Mucosa of rectum (tissue), 2 donors: ENCODE measurements around the gene SMARCAD1.

ENCODE experiments used
- H3K27ac ChIP-seq, 2 donors: one replicate each; pipeline ENCODE4 v1.7.0; 2013; ENCODE audit warnings: inconsistent platforms in 2 of 2, low read depth in 2 of 2, low read length in 2 of 2
- H3K27me3 ChIP-seq, 2 donors: one replicate each; pipeline ENCODE4 v1.7.0; 2013; ENCODE audit warnings: low read length in 2 of 2; ENCODE audit not compliant: control insufficient read depth in 2 of 2, insufficient read depth in 2 of 2
- H3K36me3 ChIP-seq, 2 donors: one replicate each; pipeline ENCODE4 v1.7.0; 2013; ENCODE audit warnings: low read length in 2 of 2; ENCODE audit not compliant: control insufficient read depth in 2 of 2, insufficient read depth in 2 of 2
- H3K4me1 ChIP-seq, 2 donors: one replicate each; pipeline ENCODE4 v1.7.0; 2013; ENCODE audit warnings: low read length in 2 of 2, mild to moderate bottlenecking in 1 of 2; ENCODE audit not compliant: control insufficient read depth in 2 of 2, insufficient read depth in 2 of 2
- H3K4me3 ChIP-seq, 2 donors: one replicate each; pipeline ENCODE4 v1.7.0; 2013; ENCODE audit warnings: low read length in 2 of 2
- H3K9ac ChIP-seq, 2 donors: one replicate each; pipeline ENCODE4 v1.7.0; 2013; ENCODE audit warnings: low read length in 2 of 2, low read depth in 1 of 2, mild to moderate bottlenecking in 1 of 2
- H3K9me3 ChIP-seq, 2 donors: one replicate each; pipeline ENCODE4 v1.7.0; 2013; ENCODE audit warnings: low read length in 2 of 2; ENCODE audit not compliant: control insufficient read depth in 2 of 2
- donor health status: healthy.
- donor health status: Normal muscosa, but diverticular disease.

SMARCAD1 gene

DNA sequence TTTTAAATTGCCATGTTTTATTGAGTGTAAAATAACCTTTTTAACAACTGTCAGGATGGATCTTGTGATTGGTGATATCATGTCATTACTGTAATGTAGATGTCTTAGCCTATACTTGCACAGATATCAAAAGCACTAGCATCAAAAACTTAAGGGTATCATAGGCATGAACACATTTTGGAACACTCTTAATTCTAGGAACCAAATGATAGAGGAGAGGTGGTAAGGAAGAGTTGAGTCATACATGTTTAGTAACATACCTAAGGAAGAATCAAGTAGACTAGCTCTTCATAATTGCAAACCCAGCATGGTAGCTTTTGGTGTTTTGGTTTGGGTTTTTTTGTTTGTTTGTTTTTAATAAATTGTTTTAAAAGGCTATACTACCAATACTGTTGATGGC is 43.4 kb downstream of the SMARCAD1 start:
- H3K4me3 ChIP-seq, result no peak overlapping the region
- H3K4me1 ChIP-seq, result no peaks in the 10 kb centered on the region
- H3K9me3 ChIP-seq, result no peaks in the 10 kb centered on the region
- no peak overlapping the region for H3K9ac ChIP-seq
- H3K27me3 ChIP-seq, result no peaks in the 10 kb centered on the region
- H3K36me3 ChIP-seq, result peaks cover 21 to 31% of the 10 kb centered on the region in 2 donors
- H3K27ac ChIP-seq, result no peak overlapping the region

DNA sequence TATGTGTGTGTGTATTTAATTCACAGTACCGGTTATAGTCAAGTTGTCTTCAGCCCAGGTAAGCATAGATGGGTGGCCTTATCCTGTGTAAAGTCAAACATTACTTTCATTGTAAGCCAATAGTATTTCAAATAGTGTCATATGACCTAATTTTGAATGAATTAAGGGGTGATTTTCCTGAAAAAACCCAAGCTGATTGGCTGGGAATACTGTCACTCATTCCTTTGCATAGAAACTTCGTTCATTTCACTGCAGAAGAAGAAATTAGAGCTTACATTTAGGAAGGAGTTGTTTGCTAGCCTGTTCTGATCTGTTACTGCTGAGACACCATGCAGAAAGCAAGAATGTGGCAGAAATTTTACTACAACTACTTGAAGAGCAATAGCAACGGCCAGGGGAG is 45.4 kb downstream of the SMARCAD1 start:
- Histone ChIP-seq H3K4me1 (no peaks in the 10 kb centered on the region), H3K4me3 (no peak overlapping the region), H3K36me3 (peaks cover 14 to 28% of the 10 kb centered on the region in 2 donors), H3K9ac (no peak overlapping the region), H3K27me3 (no peaks in the 10 kb centered on the region), H3K9me3 (no peaks in the 10 kb centered on the region), H3K27ac (no peak overlapping the region)

DNA sequence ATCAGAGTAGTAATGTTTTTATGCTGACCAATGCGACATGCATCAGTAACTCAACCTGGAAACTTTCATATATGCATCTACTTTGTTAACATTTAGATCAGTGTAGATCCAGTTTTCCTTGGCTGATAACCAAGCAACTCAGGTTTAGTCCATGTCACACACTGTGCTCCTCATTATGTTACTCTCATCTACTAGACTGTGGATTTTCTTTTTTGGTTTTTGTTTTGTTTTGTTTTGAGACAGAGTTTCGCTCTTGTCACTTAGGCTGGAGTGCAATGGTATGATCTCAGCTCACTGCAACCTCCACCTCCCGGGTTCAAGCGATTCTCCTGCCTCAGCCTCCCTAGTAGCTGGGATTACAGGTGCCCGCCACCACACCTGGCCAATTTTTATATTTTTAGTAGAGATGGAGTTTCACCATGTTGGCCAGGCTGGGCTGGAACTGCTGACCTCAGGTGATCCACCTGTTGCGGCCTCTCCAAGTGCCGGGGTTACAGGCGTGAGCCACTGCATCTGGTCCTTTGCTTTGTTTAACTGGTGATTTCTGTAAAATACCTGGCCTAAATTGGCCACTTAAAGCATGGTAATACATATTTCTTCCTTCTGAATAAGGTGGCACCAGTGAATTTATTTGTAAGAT is 48.6 kb downstream of the SMARCAD1 start:
- no peak overlapping the region for H3K27ac ChIP-seq
- H3K9ac ChIP-seq, result no peak overlapping the region
- H3K27me3 ChIP-seq, result no peaks in the 10 kb centered on the region
- H3K4me3 ChIP-seq, result no peak overlapping the region
- no peaks in the 10 kb centered on the region for H3K4me1 ChIP-seq
- H3K9me3 ChIP-seq, result no peaks in the 10 kb centered on the region
- H3K36me3 ChIP-seq, result peaks cover 8 to 15% of the 10 kb centered on the region in 2 donors

DNA sequence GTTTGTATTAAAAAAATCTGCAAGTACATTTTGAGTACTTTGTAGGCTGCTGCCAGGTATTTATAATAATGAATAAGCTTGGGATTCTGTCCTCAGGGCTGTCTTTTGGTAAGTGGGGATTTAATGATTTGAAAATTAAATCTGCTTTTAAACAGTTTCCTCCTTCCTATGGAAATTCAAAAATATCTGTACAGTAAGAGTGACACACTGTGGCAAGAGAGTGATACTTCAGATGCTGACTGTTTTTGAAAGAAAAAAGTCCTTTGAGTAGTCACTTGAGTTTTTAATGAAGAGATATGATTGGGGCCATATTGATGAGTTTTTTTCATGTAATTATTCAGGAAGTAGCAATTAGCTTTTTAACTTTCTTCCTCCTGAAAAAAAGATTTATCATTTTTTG is 49.2 kb downstream of the SMARCAD1 start:
- H3K36me3 ChIP-seq, result peaks cover 10 to 15% of the 10 kb centered on the region in 2 donors
- H3K9me3 ChIP-seq, result no peaks in the 10 kb centered on the region
- H3K4me1 ChIP-seq, result no peaks in the 10 kb centered on the region
- H3K27ac ChIP-seq, result no peak overlapping the region
- H3K9ac ChIP-seq, result no peak overlapping the region
- no peaks in the 10 kb centered on the region for H3K27me3 ChIP-seq
- H3K4me3 ChIP-seq, result no peak overlapping the region

DNA sequence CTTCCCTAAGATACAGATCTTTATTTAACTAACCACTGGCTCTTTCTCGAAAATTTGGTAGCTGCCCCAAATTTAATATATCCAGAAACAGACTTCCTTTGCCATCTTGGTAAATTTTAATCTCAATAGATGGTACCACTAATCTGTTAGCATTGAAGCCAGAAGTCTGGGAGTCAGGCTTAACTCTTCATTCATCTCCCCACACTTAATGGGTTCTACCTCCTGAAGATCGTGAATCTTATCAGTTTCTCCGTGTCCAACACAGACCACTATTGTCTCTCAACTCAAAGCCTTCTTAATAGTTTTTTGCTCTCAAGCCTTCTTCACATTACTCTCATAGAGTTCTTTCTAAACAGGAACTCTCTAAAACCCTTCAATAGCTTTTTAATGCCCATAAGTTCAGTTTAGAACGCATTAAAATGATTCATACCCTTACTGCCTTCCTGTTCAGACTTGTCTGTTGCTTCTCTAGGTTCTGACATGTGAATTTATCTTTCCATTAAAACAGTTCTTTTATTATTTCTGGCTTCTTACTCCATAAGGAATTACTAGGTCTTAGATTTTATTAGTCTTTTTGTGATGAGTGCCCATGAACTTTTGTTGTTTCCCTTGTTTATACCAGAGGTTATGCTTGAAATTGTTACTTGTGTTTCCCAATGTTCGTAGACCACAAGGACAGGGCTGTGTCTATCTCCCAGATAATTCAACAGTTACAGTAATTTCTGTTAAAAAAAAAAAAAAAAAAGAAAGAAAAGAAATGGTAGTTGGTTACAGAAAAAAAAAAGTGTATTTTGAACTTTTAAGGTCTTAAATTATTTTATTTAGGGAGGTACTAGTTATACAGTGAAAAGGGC is 54.7 kb downstream of the SMARCAD1 start:
- Histone ChIP-seq H3K27me3 (no peaks in the 10 kb centered on the region), H3K36me3 (peaks cover 10 to 17% of the 10 kb centered on the region in 2 donors), H3K9ac (no peak overlapping the region), H3K27ac (no peak overlapping the region), H3K9me3 (no peaks in the 10 kb centered on the region), H3K4me3 (no peak overlapping the region), H3K4me1 (no peaks in the 10 kb centered on the region)

DNA sequence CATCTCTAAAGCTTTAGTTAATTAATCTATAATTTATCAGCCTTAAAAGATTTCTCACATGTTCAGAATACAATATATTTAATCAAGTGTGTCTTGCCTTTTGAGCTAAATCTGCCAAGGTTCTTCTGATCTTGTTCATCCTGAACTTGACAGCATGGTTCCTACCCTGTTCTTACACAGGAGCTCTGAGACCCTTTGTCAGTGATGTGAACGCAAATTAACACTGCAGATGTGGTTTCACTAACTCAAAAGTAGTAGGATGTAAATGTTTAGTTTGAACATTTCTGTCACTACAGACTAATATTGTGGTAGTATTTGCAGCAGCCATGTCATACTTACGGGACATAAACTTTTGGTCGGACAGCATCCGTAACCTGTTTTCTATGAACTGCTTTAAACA is 59.4 kb downstream of the SMARCAD1 start:
- Histone ChIP-seq H3K9ac (no peak overlapping the region), H3K36me3 (peaks cover 14 to 23% of the 10 kb centered on the region in 2 donors), H3K4me3 (no peak overlapping the region), H3K27me3 (no peaks in the 10 kb centered on the region), H3K9me3 (no peaks in the 10 kb centered on the region), H3K27ac (no peak overlapping the region), H3K4me1 (no peaks in the 10 kb centered on the region)

DNA sequence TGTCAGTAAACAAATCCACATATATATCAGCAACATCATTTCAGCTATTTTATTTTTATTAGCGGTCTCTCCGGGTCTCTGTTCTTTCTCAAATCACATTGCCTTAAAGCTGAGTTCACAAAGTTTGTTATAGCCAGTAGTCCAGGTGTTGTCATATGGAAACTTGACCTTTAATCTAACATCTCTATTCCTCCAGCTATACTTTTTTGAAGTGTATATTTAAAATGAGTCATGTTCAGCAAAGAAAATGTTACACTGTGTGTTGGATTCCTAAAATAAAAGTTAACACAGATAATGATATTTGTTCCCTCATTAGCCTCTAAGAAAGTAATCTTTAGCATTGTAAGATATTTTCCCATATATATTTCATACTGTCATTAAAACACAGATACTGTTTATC is 63.6 kb downstream of the SMARCAD1 start:
- Histone ChIP-seq H3K27me3 (no peaks in the 10 kb centered on the region), H3K9ac (no peak overlapping the region), H3K36me3 (peaks cover 15 to 25% of the 10 kb centered on the region in 2 donors), H3K4me3 (no peak overlapping the region), H3K4me1 (no peaks in the 10 kb centered on the region), H3K27ac (no peak overlapping the region), H3K9me3 (no peaks in the 10 kb centered on the region)

DNA sequence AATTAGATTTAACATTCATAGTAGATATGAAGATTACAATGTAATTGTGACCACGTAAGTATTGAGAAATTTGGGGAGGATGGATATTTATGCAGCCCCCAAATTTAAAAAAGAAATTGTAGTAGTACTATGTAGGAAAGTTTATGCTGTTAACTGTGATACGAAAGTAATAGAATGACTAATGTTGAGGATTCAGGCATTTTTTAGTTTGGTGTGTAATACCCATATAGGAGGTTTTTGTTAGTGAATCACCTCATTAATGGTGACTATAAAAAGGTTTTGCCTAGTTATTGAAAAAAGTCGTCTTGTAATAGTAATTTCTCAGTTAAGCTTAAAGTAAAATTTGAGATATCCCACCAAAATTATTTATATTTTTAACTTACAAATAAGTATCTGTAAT is 67.2 kb downstream of the SMARCAD1 start:
- H3K4me1 ChIP-seq, result no peaks in the 10 kb centered on the region
- no peak overlapping the region for H3K9ac ChIP-seq
- H3K27ac ChIP-seq, result no peak overlapping the region
- H3K9me3 ChIP-seq, result no peaks in the 10 kb centered on the region
- H3K27me3 ChIP-seq, result no peaks in the 10 kb centered on the region
- H3K36me3 ChIP-seq, result peaks cover 34 to 45% of the 10 kb centered on the region in 2 donors
- no peak overlapping the region for H3K4me3 ChIP-seq

DNA sequence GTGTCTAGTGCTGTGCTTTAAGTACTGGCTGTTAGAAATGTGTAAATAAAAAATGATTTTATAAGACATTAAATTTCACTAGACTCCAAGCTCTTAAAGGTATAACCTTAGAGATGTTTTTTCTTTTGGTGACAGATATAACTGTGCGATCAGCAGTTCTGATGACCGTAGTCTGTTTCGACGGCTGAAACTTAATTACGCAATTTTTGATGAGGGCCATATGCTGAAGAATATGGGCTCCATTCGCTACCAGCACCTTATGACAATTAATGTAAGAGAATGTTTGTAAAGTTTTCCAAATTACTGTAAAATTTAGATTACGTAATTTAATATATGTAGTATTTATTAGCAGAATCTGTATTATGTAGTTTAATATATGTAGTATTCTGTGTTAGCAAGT is 68.5 kb downstream of the SMARCAD1 start:
- peaks cover 35 to 48% of the 10 kb centered on the region in 2 donors for H3K36me3 ChIP-seq
- H3K9me3 ChIP-seq, result no peaks in the 10 kb centered on the region
- H3K27ac ChIP-seq, result no peak overlapping the region
- no peak overlapping the region for H3K9ac ChIP-seq
- H3K27me3 ChIP-seq, result no peaks in the 10 kb centered on the region
- no peaks in the 10 kb centered on the region for H3K4me1 ChIP-seq
- no peak overlapping the region for H3K4me3 ChIP-seq

DNA sequence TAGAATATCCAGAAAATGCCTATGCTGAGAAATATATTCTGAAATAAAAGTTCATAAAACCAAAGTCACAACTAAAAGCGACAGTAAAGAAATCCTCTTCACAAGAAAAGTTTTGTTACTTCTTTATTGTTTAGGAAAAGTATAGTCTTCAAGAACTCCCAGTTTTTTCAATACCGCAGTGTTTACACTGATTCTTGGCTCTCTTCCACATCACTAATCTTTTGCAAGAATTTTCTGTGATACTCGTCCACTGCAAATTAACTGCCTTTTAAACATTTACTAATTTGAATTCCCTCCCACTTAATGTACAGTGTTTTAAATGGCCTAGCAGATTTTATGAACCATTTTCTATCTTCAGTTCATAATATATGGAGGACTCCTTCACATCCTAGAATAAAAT is 69.9 kb downstream of the SMARCAD1 start:
- H3K9ac ChIP-seq, result no peak overlapping the region
- H3K36me3 ChIP-seq, result peaks cover 39 to 52% of the 10 kb centered on the region in 2 donors
- no peaks in the 10 kb centered on the region for H3K9me3 ChIP-seq
- no peak overlapping the region for H3K4me3 ChIP-seq
- no peaks in the 10 kb centered on the region for H3K27me3 ChIP-seq
- H3K4me1 ChIP-seq, result no peaks in the 10 kb centered on the region
- H3K27ac ChIP-seq, result no peak overlapping the region
